Measurements from ENCODE around the gene PTBP1. TPM values are rescaled to one million over a fixed set of nuclear protein-coding genes. Genes with fewer than 3 reads are reported as not detected.
"Not testable (repeated sequence)": the region's sequence is repeated elsewhere in the genome, so short reads cannot be mapped to it uniquely, and the experiment has no call there.

Gene PTBP1
- total RNA-seq, 1 donor from 2014 or later, result 123 TPM

DNA sequence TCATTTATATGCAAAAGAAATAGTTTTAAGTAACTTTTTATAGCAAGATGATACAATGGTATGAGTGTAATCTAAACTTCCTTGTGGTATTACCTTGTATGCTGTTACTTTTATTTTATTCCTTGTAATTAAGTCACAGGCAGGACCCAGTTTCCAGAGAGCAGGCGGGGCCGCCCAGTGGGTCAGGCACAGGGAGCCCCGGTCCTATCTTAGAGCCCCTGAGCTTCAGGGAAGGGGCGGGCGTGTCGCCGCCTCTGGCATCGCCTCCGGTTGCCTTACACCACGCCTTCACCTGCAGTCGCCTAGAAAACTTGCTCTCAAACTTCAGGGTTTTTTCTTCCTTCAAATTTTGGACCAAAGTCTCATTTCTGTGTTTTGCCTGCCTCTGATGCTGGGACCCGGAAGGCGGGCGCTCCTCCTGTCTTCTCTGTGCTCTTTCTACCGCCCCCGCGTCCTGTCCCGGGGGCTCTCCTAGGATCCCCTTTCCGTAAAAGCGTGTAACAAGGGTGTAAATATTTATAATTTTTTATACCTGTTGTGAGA lies 14.3 kb downstream of the PTBP1 start:
- no peak for DNase-seq

DNA sequence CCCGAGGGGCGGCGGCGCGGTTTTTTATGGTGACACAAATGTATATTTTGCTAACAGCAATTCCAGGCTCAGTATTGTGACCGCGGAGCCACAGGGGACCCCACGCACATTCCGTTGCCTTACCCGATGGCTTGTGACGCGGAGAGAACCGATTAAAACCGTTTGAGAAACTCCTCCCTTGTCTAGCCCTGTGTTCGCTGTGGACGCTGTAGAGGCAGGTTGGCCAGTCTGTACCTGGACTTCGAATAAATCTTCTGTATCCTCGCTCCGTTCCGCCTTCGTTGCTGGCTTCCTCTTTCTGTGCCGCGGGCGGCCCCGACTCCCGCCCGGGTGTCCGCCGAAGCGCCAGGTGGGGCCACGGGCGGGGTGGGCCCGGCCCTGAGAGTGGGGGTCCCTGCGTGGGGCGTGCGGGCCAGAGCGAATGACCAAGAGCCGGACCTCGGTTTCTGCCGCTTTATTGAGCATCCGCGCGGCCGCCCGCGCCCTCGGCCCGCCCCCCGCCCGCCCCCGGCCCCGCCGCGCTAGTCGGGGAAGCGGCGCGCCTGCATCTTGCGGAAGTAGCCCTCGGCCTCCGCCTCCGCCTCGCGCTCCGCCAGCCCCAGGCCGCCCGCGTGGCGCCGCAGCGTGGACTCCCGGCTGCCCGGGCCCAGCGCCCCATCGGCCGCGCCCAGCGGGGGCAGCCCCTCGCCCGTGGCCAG lies 14.9 kb downstream of the PTBP1 start:
- no peak for DNase-seq

DNA sequence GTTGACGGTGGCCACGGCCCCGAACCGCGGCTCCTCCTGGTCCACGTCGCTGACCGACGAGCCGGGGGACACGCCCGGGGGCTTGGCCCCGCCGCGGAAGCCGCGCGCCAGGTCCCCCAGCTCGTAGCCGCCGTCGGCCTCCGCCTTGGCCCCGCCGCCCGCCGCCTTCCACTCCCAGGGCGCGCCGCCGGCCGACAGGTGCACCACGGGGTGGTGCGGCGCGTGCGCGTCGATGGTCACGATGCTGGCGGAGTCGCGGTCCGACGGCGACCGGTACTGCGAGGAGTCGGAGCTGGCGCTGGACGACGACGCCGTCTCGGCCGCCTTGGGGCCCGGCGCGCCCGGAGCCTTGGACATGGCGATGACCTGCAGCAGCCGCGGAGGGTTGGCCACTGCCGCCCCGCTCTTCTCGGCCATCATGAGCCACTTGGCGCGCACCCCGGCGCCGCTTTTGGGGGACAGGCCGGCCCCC lies 15.5 kb downstream of the PTBP1 start:
- DNase-seq, result no peak

DNA sequence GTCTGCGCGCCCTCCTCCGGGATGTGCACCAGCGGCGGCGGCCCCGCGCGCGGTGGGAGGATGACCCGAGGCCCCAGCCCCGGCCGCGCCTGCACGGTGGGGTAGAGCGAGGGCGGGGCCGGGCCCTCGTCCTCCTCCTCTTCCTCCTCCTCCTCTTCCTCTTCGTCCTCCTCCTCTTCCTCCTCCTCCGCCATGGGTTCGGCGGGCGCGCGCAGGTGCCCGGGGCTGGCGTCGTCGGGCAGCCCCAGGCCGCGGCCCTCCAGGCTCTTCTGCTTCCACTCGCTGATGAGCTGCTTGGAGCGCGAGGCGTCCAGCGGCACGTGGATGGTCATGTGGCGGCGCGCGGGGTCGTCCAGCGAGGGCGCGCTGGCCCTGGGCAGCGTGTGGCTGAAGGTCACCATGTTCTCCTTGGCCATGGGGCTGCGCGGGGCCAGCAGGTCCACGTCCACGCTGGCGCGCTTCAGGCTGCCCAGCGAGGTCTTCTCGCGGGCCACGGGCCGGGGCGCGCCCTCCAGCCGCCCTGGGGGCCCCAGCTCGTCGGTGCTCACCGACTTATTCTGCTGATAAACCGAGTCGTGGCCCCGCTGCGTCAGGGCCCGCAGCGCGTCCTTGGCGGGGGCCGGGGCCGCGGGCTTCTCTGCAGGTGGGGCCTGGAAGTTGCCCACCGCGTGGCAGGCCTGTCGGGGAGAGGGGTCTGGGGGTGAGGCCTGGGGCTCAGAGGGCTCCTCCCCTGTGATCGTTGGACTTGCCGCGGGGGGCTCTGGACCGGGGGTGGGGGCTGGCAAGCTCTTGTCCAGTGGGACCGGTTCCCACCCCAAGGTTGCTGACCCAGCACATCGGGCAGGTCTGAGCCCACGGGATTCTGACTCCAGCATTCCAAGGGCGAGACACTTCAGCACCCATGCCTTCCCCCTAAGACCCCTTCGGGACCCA lies 16.2 kb downstream of the PTBP1 start:
- no peak for DNase-seq

DNA sequence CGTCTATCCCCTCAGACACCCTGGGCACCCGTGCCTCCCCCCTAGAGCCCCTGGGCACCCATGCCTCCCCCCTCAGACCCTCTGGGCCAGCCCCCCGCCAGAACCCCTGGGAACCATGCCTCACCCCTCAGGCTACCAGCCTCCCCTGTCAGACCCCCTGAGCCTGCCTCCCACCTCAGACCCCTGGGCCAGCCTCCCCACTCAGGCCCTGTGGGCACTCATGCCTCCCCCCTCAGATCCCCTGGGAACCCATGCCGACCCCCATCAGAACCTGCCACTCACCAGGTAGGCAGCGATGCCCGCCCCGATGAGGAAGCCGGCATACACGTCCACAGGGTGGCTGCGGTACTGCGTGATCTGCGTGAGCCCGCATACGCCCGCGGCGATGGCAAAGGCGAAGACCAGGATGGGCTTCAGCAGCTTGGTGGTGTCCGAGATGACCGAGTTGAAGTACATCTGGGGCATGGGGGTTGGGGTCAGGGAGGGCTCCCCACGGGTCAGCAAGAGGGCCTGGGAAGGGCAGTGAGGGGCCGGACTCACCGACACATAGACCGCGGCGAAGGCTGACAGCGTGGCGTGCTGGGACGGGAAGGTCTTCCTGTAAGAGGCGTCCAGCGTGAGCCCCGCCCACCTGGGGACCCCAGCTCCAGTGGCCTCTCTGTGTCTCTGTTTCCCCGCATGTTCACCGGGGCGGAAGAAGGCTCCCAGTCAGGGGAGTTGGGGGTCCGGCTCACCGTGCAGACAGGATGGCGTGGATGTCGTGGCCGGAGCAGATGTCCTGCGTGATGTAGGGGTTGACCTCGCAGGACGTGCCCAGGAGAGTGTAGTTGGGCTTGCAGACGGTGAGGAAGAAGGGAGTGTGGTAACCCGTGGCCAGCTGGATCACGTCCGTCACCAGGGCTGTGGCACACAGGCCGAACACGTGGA lies 17.2 kb downstream of the PTBP1 start:
- no peak for DNase-seq

DNA sequence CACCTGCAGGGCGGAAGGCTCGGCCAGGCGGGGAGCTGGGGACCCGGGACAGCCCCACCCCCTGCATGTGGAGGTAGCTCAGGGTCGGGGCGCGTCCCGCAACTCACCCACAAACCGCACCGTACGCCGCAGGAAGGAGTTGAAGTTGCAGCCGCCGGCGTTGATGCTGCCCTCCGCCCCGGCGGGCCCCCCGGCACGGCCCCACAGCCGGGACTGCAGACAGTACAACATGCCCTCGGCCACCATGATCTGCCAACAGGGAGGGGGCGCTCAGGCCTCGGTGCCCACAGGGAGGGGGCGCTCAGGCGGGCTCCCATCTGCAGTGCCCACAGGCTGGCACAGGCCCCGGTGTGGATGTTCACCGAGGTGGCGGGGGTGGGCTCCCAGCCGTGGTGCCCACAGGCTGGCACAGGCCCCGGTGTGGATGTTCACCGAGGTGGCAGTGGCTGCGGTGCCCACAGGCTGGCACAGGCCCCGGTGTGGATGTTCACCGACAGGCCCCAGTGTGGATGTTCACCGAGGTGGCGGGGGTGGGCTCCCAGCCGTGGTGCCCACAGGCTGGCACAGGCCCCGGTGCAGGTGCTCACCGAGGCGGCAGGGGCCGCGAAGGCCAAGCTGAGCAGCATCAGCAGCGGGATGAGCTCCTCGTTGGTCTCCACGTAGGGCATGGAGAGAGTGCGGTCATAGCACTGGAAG lies 18.0 kb downstream of the PTBP1 start:
- DNase-seq, result no peak

DNA sequence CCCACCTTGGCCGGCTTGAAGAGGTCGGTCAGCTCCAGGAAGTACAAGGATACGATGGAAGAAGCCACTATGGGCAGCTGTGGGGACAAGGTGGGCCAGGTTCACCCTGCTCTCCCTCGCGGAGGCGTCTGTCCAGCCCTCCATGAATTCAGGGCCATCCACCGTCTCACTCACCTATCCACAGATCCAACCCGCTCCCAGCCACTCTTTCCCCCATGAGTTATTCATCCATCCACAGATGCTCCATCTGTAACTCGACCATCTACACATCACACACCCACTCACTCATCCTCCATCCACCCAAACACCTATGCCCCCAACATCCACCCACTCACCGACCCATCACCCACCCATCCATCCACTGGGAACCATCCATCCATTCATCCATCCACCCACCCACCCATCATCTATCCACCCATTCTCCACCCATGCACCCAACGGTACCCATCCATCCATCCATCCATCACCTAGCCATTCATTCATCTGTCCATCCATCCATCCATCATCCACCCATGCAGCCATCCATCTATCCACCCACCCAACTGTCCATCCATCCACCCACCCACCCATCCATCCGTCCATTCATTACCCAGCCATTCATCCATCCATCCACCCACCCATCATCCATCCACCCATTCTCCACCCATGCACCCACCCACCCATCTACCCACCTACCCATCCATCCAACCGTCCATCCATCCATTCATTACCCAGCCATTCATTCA lies 18.7 kb downstream of the PTBP1 start:
- no peak for DNase-seq

DNA sequence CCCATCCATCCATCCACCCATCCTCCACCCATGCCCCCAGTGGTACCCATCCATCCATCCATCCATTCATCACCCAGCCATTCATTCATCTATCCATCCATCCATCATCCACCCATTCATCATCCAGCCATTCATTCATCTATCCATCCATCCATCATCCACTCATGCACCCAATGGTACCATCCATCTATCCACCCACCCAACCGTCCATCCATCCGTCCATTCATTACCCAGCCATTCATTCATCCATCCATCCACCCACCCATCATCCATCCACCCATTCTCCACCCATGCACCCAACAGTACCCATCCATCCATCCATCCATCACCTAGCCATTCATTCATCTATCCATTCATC lies 19.2 kb downstream of the PTBP1 start:
- no peak for DNase-seq

DNA sequence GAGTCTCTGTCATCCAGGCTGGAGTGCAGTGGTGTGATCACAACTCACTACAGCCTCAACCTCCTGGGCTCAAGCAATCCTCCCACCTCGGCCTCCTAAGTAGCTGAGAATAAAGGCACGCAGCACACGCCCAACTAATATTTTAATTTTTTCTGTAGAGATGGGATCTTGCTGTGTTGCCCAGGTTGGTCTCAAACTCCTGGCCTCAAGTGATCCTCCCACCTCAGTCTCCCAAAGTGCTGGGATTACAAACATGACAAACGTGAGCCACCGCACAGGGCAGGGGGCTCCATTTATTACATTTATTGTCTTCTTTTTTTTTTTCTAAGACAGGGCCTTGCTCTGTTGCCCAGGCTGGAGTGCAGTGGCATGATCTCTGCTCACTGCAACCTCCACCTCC lies 23.0 kb downstream of the PTBP1 start:
- DNase-seq, result not testable (repeated sequence)

DNA sequence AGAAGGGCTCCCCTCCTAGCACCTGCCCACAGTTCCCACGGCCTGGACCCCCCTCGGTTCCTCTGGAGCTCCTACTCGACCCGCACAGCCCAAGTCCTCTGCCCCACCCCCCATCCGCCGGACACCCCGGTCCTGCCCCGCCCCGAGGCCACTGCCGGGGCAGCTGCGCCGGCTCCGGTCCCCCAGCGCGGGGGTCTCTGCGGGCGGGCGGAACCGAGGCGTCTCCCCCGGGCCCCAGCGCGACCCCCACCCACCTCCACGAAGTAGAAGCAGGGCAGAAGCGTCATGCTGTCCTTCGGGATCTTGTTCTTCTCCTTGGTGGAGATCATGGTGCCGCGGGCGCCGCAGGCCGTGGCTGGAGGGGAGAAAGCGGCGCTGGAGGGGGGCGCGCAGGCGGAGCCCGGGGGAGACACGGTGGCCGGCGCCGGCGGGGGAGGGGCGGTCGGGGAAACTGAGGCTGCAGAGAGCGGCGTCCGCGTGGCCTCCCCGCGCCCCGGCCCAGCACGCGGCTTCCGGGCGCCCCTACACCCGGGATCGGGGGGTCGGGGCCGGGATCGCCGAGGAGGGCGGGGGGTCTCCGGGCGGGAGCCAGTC lies 24.1 kb downstream of the PTBP1 start:
- DNase-seq, result no peak

DNA sequence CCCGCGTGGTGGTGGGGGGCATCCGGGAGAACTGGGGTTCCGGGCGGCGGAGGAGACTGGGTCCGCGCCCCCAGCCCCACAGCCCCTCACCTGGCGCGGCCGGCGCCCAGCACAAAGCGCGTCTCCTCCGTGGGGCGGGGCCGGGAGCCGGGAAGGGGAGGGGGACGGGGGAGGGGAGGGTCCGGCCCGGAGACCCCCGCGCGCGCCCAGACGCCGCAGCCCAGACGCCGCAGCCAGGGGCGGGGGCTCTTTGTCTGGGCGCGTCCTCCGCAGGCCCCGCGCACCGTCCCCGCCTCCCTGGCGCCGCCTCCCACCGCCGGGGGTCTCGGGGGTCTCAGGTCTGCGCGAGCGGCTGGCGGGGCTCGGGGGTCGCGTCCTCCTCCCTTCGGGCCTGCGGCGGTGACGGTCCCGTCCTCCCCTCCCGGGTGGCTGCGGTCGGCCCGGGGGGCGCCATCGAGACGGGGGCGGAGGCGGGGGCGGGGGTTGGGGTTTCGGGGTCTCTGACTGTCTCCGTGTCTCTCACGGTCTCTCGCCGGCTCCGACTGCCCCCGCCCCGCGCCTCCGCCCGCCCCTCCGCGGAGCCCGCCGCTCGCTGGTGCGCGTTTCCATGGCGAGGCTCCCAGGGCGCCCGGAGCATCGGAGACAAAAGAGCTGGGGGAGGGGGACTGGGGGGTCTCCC lies 24.7 kb downstream of the PTBP1 start, which contains the start of gene PLPPR3:
Gene PLPPR3, minus strand, starts transcription at position 131 of the 679 bp plus-strand sequence. CDS start 396 bp downstream, outside the sequence.
- no peak for DNase-seq

DNA sequence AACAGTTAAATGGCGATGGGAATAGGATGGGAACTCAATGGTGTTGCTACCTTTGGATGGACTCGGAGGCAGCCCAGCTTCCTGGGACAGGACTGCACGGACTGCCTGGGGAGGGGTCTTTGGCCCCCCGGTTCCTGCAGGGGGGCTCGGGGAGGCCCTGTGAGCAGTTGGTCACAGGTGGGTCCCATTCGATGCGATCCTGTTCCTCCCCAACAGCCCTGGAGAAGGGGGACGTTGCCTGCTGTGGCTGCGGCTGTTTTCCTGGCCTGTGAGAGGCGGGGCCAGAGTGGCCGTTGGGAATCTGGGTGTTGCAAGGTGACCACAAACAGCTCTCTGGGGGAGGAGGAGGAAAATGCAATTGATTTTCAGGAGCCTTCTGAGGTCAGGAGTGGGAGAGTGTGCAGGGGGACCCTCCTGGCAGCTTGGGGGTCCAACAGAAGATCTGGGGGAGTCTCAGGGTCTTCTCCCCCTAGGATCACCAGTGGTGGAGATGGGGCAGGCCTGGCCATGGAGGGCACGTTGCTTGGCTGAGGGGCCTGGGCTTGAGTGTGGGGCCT lies 26.4 kb downstream of the PTBP1 start:
- DNase-seq, result no peak

DNA sequence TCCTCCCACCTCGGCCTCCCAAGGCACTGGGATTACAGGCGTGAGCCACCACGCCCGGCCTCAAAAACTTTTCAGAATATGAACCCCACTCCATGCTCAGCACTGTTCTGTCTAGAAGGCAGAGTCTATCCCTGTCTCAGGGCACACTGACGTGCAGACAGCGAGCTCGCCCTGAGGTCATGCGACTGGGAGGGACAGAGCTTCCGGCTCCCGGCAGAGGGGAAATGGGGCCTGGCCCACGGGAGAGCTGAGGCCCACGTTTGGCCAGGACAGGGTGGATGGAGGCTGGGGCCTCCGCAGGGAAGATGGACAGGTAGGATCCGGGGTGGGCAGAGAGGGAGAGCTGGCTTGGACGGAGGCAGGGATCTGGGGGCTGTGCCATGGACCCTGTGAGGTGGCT lies 27.6 kb downstream of the PTBP1 start:
- DNase-seq, result no peak

DNA sequence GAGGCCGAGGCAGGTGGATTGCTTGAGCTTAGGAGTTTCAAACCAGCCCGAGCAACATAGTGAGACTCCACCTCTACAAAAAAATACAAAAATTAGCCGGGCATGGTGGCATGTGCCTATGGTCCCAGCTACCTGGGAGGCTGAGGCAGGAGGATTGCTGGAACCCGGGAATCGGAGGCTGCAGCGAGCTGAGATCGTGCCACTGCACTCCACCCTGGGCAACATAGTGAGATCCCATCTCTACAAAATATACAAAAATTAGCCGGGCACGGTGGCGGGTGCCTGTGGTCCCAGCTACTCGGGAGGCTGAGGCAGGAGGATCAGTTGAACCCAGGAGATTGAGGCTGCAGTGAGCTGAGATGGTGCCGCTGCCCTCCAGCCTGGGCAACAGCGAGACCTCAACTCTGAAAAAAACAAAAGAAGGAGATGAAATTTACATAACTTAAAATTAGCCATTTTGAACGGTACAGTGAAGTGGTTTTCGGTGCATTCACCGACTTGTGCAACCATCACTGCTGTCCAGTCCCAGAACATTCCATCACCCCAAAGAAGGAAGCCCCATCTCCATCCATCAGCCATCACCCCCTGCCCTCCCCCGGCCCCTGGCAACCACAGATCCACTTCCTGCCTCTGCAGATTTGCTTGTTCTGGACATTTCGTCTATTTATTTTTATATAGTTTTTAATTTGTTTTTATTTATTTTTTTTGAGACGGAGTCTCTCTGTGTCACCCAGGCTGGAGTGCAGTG lies 28.8 kb downstream of the PTBP1 start:
- DNase-seq, result no peak

DNA sequence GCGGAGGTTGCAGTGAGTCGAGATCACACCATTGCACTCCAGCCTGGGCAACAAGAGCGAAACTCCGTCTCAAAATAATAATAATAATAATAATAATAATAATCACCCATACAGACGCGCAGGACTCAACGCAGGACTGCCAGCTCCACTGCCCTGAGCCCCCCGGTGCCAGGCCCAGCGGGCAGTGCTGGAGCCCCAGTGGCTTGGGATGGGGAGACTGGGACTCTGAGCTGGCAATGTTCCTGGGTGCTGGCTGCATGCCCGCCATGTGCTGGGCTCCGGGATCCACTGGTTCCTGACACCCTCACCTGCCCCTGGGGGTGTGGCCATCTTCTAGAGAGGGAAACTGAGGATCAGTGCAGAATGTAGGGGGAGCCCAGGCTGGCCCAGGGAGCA lies 30.1 kb downstream of the PTBP1 start:
- no peak for DNase-seq

DNA sequence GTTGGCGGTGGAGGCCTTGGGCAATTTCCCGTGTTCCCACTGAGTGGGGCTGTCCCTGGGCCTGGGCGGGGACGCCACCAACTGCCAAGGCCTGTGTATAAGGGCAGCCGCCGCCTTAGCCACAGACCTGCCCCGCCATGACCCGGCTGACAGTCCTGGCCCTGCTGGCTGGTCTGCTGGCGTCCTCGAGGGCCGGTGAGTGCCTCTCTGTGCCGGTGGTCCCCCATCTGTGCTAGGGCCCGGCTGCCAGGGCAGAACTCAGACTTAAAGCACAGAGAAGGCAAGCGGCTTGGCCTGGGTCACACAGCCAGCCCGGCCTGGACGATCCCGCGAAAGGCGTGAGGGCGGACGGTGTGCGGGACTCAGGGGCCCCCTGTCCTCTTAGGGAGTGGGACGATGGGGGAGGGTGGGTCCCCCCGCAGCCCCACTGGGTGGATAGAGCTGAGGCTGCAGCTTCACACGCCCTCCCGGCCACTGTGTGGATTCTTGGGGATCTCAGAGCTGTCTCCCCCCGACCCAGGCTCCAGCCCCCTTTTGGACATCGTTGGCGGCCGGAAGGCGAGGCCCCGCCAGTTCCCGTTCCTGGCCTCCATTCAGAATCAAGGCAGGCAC lies 30.6 kb downstream of the PTBP1 start, which contains the start of gene AZU1:
Gene AZU1, plus strand, starts transcription at position 128 of the 612 bp plus-strand sequence. Its CDS starts 10 bp downstream, at position 138.
- DNase-seq, result no peak

DNA sequence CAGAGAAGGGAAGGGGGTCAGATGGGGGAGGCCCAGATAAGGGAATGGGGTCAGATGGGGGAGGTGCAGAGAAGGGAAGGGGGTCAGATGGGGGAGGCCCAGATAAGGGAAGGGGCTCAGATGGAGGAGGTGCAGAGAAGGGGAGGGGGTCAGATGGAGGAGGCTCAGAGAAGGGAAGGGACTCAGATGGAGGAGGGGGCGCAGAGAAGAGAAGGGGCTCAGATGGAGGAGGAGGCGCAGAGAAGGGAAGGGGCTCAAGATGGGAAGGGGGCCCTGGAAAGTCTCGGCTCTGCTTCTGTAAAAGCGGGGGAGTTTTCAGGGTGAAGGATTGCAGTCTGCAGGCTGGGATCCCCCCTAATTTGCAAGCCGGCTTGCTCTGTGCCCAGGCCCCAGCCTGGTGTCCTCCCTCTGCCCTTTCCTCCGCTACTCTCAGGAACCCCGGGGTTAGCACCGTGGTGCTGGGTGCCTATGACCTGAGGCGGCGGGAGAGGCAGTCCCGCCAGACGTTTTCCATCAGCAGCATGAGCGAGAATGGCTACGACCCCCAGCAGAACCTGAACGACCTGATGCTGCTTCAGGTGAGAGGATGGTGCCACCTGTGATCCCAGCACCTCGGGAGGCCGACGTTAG lies 32.0 kb downstream of the PTBP1 start:
- DNase-seq, result no peak
